ENCODE measurements around the gene RNF34. TPM values are rescaled to one million over a fixed set of nuclear protein-coding genes. Genes with fewer than 3 reads are reported as not detected.

Gene RNF34
- total RNA-seq, 2 donors from 2014 or later, result 20.3 to 51.5 TPM

GRCh38 chr12:121467638-121468498 is 68.0 kb downstream of the RNF34 start:
- WGBS, result 14% methylated on average over 25 of the region's 48 CpGs
- no peaks in the 10 kb centered on the region for H3K27me3 ChIP-seq (replicated peaks; ENCODE audit: insufficient read depth)
- H3K4me1 ChIP-seq (replicated peaks), result no peaks in the 10 kb centered on the region
- H3K27ac ChIP-seq, result no peak overlapping the region
- H3K4me3 ChIP-seq, result peak overlapping the region; percentile 48 to 49
- peak; percentile 17 for DNase-seq (ENCODE audit: low spot score)
- H3K9me3 ChIP-seq, result no peaks in the 10 kb centered on the region
- TF ChIP-seq POLR2AphosphoS5 (IDR thresholded peaks at IDR 0.05), result no peak
- TF ChIP-seq CTCF (IDR thresholded peaks at IDR 0.05), result no peak
- no peak for TF ChIP-seq POLR2A (IDR thresholded peaks at IDR 0.05)
- intact Hi-C loops (cut with DNase I), result no loop called here
- no peaks in the 10 kb centered on the region for H3K36me3 ChIP-seq

DNA sequence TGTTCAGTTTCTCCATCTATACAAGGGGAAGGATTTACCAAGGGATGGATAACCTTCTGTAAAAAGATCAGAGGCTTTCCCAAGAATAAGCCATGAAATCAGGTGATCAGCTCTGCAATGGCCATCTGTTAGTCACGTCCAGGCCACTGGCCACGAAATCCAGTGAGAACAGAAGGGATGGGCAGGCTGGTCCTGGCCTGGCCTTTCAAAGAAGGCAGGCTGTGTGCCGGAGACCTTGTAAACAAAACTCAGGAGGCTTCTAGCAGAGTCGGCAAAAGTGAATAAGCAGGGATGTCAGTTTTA is 68.5 kb downstream of the RNF34 start:
- Histone ChIP-seq H3K27me3 (replicated peaks; ENCODE audit: insufficient read depth) (no peaks in the 10 kb centered on the region), H3K36me3 (no peaks in the 10 kb centered on the region), H3K9me3 (no peaks in the 10 kb centered on the region), H3K27ac (no peak overlapping the region), H3K4me3 (no peak overlapping the region), H3K4me1 (replicated peaks) (no peaks in the 10 kb centered on the region)
- WGBS, result 34% methylated on average over 4 of the region's 4 CpGs
- intact Hi-C loops (cut with DNase I), result no loop called here
- DNase-seq (ENCODE audit: low spot score), result no peak
- TF ChIP-seq POLR2A (IDR thresholded peaks at IDR 0.05), result no peak

GRCh38 chr12:121470751-121471150 is 70.8 kb downstream of the RNF34 start:
- Histone ChIP-seq H3K9me3 (no peaks in the 10 kb centered on the region), H3K4me3 (no peak overlapping the region), H3K27ac (no peak overlapping the region), H3K4me1 (replicated peaks) (no peaks in the 10 kb centered on the region), H3K36me3 (no peaks in the 10 kb centered on the region), H3K27me3 (replicated peaks; ENCODE audit: insufficient read depth) (no peaks in the 10 kb centered on the region)
- WGBS, result 95% methylated on average over 2 of the region's 2 CpGs
- TF ChIP-seq CTCF (IDR thresholded peaks at IDR 0.05), result no peak
- no peak for TF ChIP-seq POLR2A (IDR thresholded peaks at IDR 0.05)
- TF ChIP-seq POLR2AphosphoS5 (IDR thresholded peaks at IDR 0.05), result no peak
- intact Hi-C loops (cut with DNase I), result no loop called here
- DNase-seq (ENCODE audit: low spot score), result no peak

- Histone ChIP-seq H3K4me3 (no peak overlapping the region), H3K36me3 (no peaks in the 10 kb centered on the region), H3K9me3 (no peaks in the 10 kb centered on the region), H3K27ac (no peak overlapping the region), H3K4me1 (replicated peaks) (no peaks in the 10 kb centered on the region), H3K27me3 (replicated peaks; ENCODE audit: insufficient read depth) (no peaks in the 10 kb centered on the region)
- DNase-seq (ENCODE audit: low spot score), result no peak
- 83% methylated on average over 7 of the region's 7 CpGs for WGBS
- TF ChIP-seq POLR2AphosphoS5 (IDR thresholded peaks at IDR 0.05), result no peak
- intact Hi-C loops (cut with DNase I), result no loop called here
Observed at GRCh38 chr12:121472150-121472905, 72.4 kb downstream of the RNF34 start.

Small RNA genes within 50 kb of the gene (microRNA-seq; reads per million reads assigned to microRNA genes)
- not detected for gene MIR7107

Other genes with a start within 250 kb of the RNF34 start
- gene P2RX4, start 190.0 kb upstream of the RNF34 start, total RNA-seq, result 100 to 1,000 TPM in 1 of 2 donors, 10 to 100 TPM in 1; 63.2 to 103 TPM
- 10 to 100 TPM; 26.9 to 52.2 TPM for gene CAMKK2, start 103.4 kb upstream of the RNF34 start, total RNA-seq
- gene ANAPC5, start 47.7 kb upstream of the RNF34 start, total RNA-seq, result 100 to 1,000 TPM in 1 of 2 donors, 10 to 100 TPM in 1; 78.0 to 110 TPM
- 10 to 100 TPM; 18.1 to 39.3 TPM for gene KDM2B, start 180.9 kb downstream of the RNF34 start, total RNA-seq
- gene ORAI1, start 226.4 kb downstream of the RNF34 start, total RNA-seq, result 10 to 100 TPM in 1 of 2 donors, 1 to 10 TPM in 1; 5.5 to 71.1 TPM